HepG2 (cell line): ENCODE measurements around the gene EPB41L1. TPM values are rescaled to one million over a fixed set of nuclear protein-coding genes. Genes with fewer than 3 reads are reported as not detected.

Source experiments
- ATM ChIP-seq: fragments of 450-650 bp; IDR thresholded peaks from 2 replicates; pipeline ENCODE4 v1.7.1; 2017; ENCODE audit warnings: mild to moderate bottlenecking, borderline replicate concordance
- BCL3 ChIP-seq: sonication (generic); formaldehyde crosslinking; IDR thresholded peaks from 2 replicates; pipeline ENCODE4 v1.5.1; 2020; ENCODE audit warnings: mild to moderate bottlenecking, missing genetic modification reagents, moderate library complexity
- CBX1 ChIP-seq: IDR thresholded peaks from one replicate; pipeline ENCODE4 v1.6.1; 2016; ENCODE audit warnings: antibody characterized with exemption, low read depth
- GATAD2A ChIP-seq: IDR thresholded peaks from 2 replicates; pipeline ENCODE4 v1.6.1; 2016
- NFE2L1 ChIP-seq: sonication (generic); formaldehyde crosslinking; IDR thresholded peaks from 2 replicates; pipeline ENCODE4 v1.4.0; 2020; ENCODE audit warnings: missing genetic modification reagents, mild to moderate bottlenecking, borderline replicate concordance
- NFE2L2 ChIP-seq: fragments of 150-350 bp; IDR thresholded peaks from 2 replicates; pipeline ENCODE4 v1.6.1; 2014; ENCODE audit warnings: low read length
- PHF21A ChIP-seq: sonication (generic); formaldehyde crosslinking; IDR thresholded peaks from 2 replicates; pipeline ENCODE4 v1.5.0; 2020; ENCODE audit warnings: mild to moderate bottlenecking, missing genetic modification reagents
- POLR2AphosphoS5 ChIP-seq: IDR thresholded peaks from 2 replicates; pipeline ENCODE4 v1.6.1; 2012; ENCODE audit warnings: low read depth, low read length
- SATB2 ChIP-seq: sonication (generic); formaldehyde crosslinking; IDR thresholded peaks from 2 replicates; pipeline ENCODE4 v1.5.0; 2020; ENCODE audit warnings: missing genetic modification reagents
- SNAPC4 ChIP-seq: sonication (generic); formaldehyde crosslinking; IDR thresholded peaks from 2 replicates; pipeline ENCODE4 v1.4.0; 2020; ENCODE audit warnings: mild to moderate bottlenecking, missing genetic modification reagents
- ZBTB39 ChIP-seq: sonication (generic); formaldehyde crosslinking; IDR thresholded peaks from 2 replicates; pipeline ENCODE4 v1.5.0; 2020; ENCODE audit warnings: missing genetic modification reagents
- ZNF275 ChIP-seq: sonication (generic); formaldehyde crosslinking; IDR thresholded peaks from 2 replicates; pipeline ENCODE4 v1.8.0; 2022; ENCODE audit warnings: missing genetic modification reagents, mild to moderate bottlenecking, inconsistent platforms, borderline replicate concordance
- ZNF367 ChIP-seq: sonication (generic); formaldehyde crosslinking; IDR thresholded peaks from 2 replicates; pipeline ENCODE4 v1.4.0; 2020; ENCODE audit warnings: missing genetic modification reagents, borderline replicate concordance
- ZNF496 ChIP-seq: sonication (generic); formaldehyde crosslinking; IDR thresholded peaks from 2 replicates; pipeline ENCODE4 v1.8.1; 2023; ENCODE audit warnings: mild to moderate bottlenecking, moderate library complexity, missing genetic modification reagents; ENCODE audit not compliant: insufficient replicate concordance
- ZNF713 ChIP-seq: sonication (generic); formaldehyde crosslinking; IDR thresholded peaks from 2 replicates; pipeline ENCODE4 v1.4.0; 2020; ENCODE audit warnings: mild to moderate bottlenecking, missing genetic modification reagents
- ZNF816 ChIP-seq: sonication (generic); formaldehyde crosslinking; IDR thresholded peaks from 2 replicates; pipeline ENCODE4 v1.8.0; 2022; ENCODE audit warnings: missing genetic modification reagents, mild to moderate bottlenecking, borderline replicate concordance
- ZSCAN25 ChIP-seq: sonication (generic); formaldehyde crosslinking; IDR thresholded peaks from 2 replicates; pipeline ENCODE4 v1.8.0; 2022; ENCODE audit warnings: mild to moderate bottlenecking, missing genetic modification reagents
- polyA plus RNA-seq, 8 experiments: library from polyadenylated mRNA; depleted of rRNA in 3 of 8; stranded (reverse) in 7 of 8; unstranded in 1 of 8; fragments of >200 nt; fragmentation: Illumina TruSeq in 4 of 8; extraction: Trizol in 4 of 8; gene quantifications; 2 replicates each; pipeline versions ENCODE4 v1.2.1 to v1.2.3, GENCODE V29; 2011 to 2016; ENCODE audit warnings: low read depth in 4 of 8, missing spikeins in 1 of 8, mixed read lengths in 1 of 8; ENCODE audit not compliant: insufficient read depth in 1 of 8
- total RNA-seq, 5 experiments: library from RNA; depleted of rRNA; stranded (reverse); fragments of >200 nt; fragmentation: Illumina TruSeq; extraction: Trizol; gene quantifications; 2 replicates each; pipeline ENCODE4 v1.2.3, GENCODE V29; 2016; ENCODE audit warnings: low read depth in 1 of 5

EPB41L1 gene
- total and polyA plus RNA-seq, 2 of the 13 experiments (the other 11 are each of a cell fraction or from before 2014, with no cell fraction given): 16.7 to 39.0 TPM

- TF ChIP-seq SNAPC4 (no peak), CBX1 (no peak), ZSCAN25 (CRISPR knock-in tag) (peak; percentile 51; the same call in 1 of the 2 replicates), ATM (no peak), ZNF713 (no peak), ZNF275 (CRISPR knock-in tag) (no peak), BCL3 (CRISPR knock-in tag) (0 out of 2 replicates have a peak, but pooled peaks have one; percentile 42), SATB2 (CRISPR knock-in tag) (no peak), PHF21A (CRISPR knock-in tag) (no peak), POLR2AphosphoS5 (peak; percentile 59), ZNF496 (CRISPR knock-in tag) (no peak), ZNF367 (CRISPR knock-in tag) (no peak), ZBTB39 (CRISPR knock-in tag) (peak; percentile 65; the same call in 1 of the 2 replicates), NFE2L1 (CRISPR knock-in tag) (0 out of 2 replicates have a peak, but pooled peaks have one; percentile 37), NFE2L2 (0 out of 2 replicates have a peak, but pooled peaks have one; percentile 4), GATAD2A (CRISPR knock-in tag) (peak; percentile 20; the same call in 1 of the 2 replicates), ZNF816 (CRISPR knock-in tag) (no peak)
Observed at GRCh38 chr20:36153736-36154699, 522 bp upstream of the EPB41L1 start (continued).
